Esophagus squamous epithelium (tissue), 5 donors: ENCODE data around the gene HEYL. TPM values are rescaled to one million over a fixed set of nuclear protein-coding genes. Genes with fewer than 3 reads are reported as not detected.

Experiments
- DNase-seq: peaks from one replicate; lab custom pipeline; 2025; lab: John Stamatoyannopoulos, UW
- H3K27ac ChIP-seq, 4 donors: fragments of 200-600 bp; sonication (generic); one replicate each; pipeline ENCODE4 v1.5.1; 2016 to 2019; ENCODE audit warnings: mild to moderate bottlenecking in 1 of 4
- H3K27me3 ChIP-seq, 4 donors: fragments of 200-600 bp; sonication (generic); 1 replicate in 3 of 4; 2 replicates in 1 of 4; pipeline versions ENCODE4 v1.5.1 to v1.6.0; 2017 to 2021; ENCODE audit warnings: antibody characterized with exemption in 1 of 4
- H3K36me3 ChIP-seq, 3 donors: fragments of 200-600 bp; sonication (generic); one replicate each; pipeline ENCODE4 v1.5.1; 2016 to 2019
- H3K4me1 ChIP-seq, 3 donors: fragments of 200-600 bp; sonication (generic); one replicate each; pipeline ENCODE4 v1.5.1; 2017 to 2019
- H3K4me3 ChIP-seq, 4 donors: fragments of 200-600 bp; sonication (generic); 1 replicate in 3 of 4; 2 replicates in 1 of 4; pipeline ENCODE4 v1.5.1; 2016 to 2019; ENCODE audit warnings: mild to moderate bottlenecking in 2 of 4, moderate library complexity in 1 of 4
- H3K9me3 ChIP-seq, 3 donors: fragments of 200-600 bp; sonication (generic); one replicate each; pipeline ENCODE4 v1.5.1; 2016 to 2019
- CTCF ChIP-seq, 6 experiments: fragments of 450-650 bp in 4 of 6; fragments of 200-600 bp in 2 of 6; sonication (generic) in 2 of 6; IDR thresholded peaks; one replicate each; pipeline ENCODE4 v1.5.1; 2016 to 2019; ENCODE audit warnings: antibody characterized with exemption in 6 of 6, mild to moderate bottlenecking in 4 of 6, moderate library complexity in 4 of 6
- POLR2A ChIP-seq, 4 donors: fragments of 450-650 bp; IDR thresholded peaks; one replicate each; pipeline ENCODE4 v1.6.1; 2017; ENCODE audit warnings: antibody characterized with exemption in 4 of 4, mild to moderate bottlenecking in 4 of 4, moderate library complexity in 3 of 4
- WGBS, 2 donors: methylation state at CpG; one replicate each; pipeline ENCODE4 v1.1.5; 2018; 5-methylcytosine and 5-hydroxymethylcytosine counted together
- intact Hi-C: fragments of 100-400 bp; cut with DNase I; formaldehyde crosslinking; loops from one replicate; pipeline ENCODE4 v1.15.0; 2022
- total RNA-seq, 4 donors: library from RNA; depleted of rRNA; stranded (reverse); fragments of >200 nt; gene quantifications; one replicate each; pipeline ENCODE4 v1.1.0, GENCODE V29; 2016
- donor health status: DM: yes; HTN: yes; CAD: no.

Gene HEYL
- total RNA-seq, 4 donors from 2014 or later, result 0.45 to 1.2 (median 0.77) TPM

DNA sequence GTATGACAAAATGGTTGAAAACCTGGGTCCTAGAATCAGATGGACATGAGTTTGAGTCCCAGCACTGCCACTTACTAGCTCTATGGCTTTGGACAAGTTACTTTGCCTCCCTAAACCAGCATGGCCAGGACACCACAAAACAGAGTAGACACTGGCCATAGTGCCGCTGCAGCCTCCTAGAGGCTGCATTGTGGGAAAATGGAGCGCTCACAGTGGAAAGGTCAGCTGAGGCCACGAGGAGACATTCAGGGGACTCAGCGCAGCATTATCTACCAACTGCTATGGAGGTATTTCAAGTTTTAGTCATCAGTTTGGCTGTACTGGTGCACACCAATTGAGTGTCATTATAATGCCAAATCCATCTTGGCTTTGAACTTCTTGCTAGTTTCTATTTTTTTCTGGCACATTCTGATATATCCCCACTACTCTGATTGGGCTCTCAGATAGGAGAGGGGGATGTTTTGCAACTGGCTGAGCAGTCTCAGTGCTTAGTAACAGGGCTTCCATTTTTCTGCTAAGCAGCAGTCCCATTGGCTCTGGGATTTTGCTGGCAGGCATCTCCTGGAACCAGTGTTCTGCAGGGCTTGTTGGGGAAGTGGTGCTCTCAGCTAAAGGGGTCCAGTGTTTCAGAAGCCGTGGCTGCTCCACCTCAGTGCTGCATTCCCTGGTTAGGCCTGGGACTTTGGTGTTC is 16.3 kb upstream of the HEYL start:
- Histone ChIP-seq H3K36me3 (no peaks in the 10 kb centered on the region), H3K27me3 (peaks cover 0 to 12% (median 0%) of the 10 kb centered on the region in 4 donors), H3K27ac (no peak overlapping the region), H3K4me1 (peaks cover 0 to 17% (median 0%) of the 10 kb centered on the region in 3 donors), H3K9me3 (no peaks in the 10 kb centered on the region), H3K4me3 (no peak overlapping the region)
- TF ChIP-seq POLR2A (IDR thresholded peaks at IDR 0.05), result no peak
- no peak for TF ChIP-seq CTCF (IDR thresholded peaks at IDR 0.05)
- DNase-seq, result no peak
- WGBS, 2 donors, result 79 to 80% methylated on average over 4 to 5 of the region's 5 CpGs
- intact Hi-C loops, result no loop called here

DNA sequence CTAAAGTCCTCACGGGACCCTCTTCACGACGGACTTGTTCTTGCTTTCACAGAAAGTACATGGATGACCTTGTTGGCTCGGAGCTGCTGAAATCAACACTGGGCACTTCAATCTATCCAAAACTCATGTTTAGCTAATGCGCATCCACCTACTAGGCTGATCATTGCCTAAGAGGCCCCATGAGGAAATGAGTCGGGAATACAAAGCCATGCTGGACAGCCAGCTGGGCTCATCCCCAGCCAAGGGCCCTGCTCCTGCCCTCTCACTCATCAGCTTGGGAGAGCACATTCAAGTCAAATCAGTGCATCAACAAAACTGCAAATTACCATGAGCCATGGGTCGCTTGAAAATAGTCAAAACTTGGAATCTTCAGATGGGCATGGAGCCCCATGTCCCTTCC is 14.8 kb upstream of the HEYL start:
- Histone ChIP-seq H3K36me3 (no peaks in the 10 kb centered on the region), H3K4me3 (no peak overlapping the region), H3K27ac (no peak overlapping the region), H3K9me3 (no peaks in the 10 kb centered on the region), H3K27me3 (peaks cover 0 to 12% (median 0%) of the 10 kb centered on the region in 4 donors), H3K4me1 (peaks cover 0 to 17% (median 0%) of the 10 kb centered on the region in 3 donors)
- DNase-seq, result no peak
- TF ChIP-seq POLR2A (IDR thresholded peaks at IDR 0.05) (no peak), CTCF (IDR thresholded peaks at IDR 0.05) (no peak)
- intact Hi-C loops, result loop anchor here (5.0 kb wide), 1 partner anchor 68 kb away; no protein-coding TSS in a partner anchor
- WGBS, 2 donors, result 83 to 85% methylated on average over 6 to 7 of the region's 7 CpGs

DNA sequence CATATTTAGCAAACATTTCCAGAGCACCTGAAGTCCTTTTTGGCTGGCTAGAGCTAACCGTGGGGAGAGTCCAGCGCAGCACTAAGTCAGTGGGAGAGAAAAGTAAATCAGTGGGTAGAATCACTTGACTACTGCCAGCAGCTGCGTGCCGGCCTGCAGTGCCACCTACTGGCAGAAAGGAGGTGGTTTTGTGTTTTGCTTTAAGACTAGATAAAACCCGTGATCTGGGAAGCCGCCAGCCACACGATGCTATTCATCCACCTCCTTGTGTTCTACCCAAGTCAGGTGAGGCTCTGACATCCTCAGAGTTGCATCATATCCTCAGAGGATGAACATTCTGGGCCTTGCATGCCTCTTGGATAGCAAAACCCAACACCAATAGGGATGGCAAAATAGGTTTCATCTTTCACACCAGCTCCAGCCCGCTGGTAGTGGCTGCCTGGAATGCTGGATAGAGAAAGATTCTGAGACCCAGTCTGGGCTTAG is 14.1 kb upstream of the HEYL start:
- intact Hi-C loops, result loop anchor here (5.0 kb wide), 1 partner anchor 69 kb away; no protein-coding TSS in a partner anchor
- no peak overlapping the region for H3K4me3 ChIP-seq
- H3K4me1 ChIP-seq, result peaks cover 0 to 17% (median 0%) of the 10 kb centered on the region in 3 donors
- no peaks in the 10 kb centered on the region for H3K36me3 ChIP-seq
- DNase-seq, result no peak
- peak; percentile 82 to 93 (median 84) for TF ChIP-seq CTCF (IDR thresholded peaks at IDR 0.05)
- TF ChIP-seq POLR2A (IDR thresholded peaks at IDR 0.05), result no peak
- no peaks in the 10 kb centered on the region for H3K9me3 ChIP-seq
- peaks cover 0 to 12% (median 0%) of the 10 kb centered on the region in 4 donors for H3K27me3 ChIP-seq
- peak overlapping the region in 1 of 4 donors; percentile 19 for H3K27ac ChIP-seq
- 6 to 7% methylated on average over 6 to 7 of the region's 8 CpGs for WGBS, 2 donors

DNA sequence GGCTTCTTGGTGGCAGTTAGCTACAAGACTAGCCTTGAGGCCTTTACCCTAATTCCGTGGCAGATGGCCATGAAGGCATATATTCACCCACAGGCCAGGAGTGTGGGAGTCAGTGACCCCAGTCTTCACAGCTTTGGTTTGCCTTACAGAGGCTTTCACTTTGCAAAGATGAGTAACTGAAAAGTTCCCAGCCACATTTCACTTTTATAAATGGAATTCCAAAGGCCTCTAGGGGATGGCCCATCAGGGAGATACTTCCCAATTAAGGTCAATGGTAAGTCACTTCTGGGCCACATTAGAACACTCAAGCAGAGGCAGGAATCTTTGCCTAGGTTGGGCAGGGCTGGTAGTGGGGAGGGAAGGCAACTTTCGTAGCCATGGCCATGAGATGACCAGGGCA is 13.1 kb upstream of the HEYL start:
- DNase-seq, result no peak
- TF ChIP-seq CTCF (IDR thresholded peaks at IDR 0.05) (no peak), POLR2A (IDR thresholded peaks at IDR 0.05) (no peak)
- Histone ChIP-seq H3K36me3 (no peaks in the 10 kb centered on the region), H3K27me3 (peaks cover 0 to 16% (median 0%) of the 10 kb centered on the region in 4 donors), H3K4me3 (no peak overlapping the region), H3K4me1 (peaks cover 0 to 14% (median 0%) of the 10 kb centered on the region in 3 donors), H3K9me3 (no peaks in the 10 kb centered on the region), H3K27ac (no peak overlapping the region)
- intact Hi-C loops, result loop anchor here (5.0 kb wide), 1 partner anchor 70 kb away; no protein-coding TSS in a partner anchor
- WGBS, 2 donors, result 93 to 100% methylated on average over 1 to 2 of the region's 2 CpGs

DNA sequence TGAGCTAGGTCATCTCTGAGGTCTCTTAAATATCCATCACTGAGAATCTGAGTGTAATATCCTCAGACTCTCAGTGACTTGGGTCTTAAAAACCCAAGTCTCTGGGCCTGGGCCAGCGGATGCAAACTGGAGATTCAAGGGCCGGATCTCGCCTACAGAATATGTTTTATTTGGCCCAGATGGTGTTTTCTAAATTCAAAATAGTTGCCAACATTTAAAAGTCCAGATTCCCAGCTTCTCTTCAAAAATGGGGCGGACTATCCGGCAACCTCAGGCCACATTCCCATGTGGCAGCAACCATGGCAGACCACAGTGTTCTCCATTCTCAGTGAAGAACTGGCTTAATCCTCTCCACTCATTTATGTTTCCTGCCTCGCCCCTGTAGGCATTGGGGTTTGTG is 12.7 kb upstream of the HEYL start:
- Histone ChIP-seq H3K4me1 (peaks cover 0 to 18% (median 3%) of the 10 kb centered on the region in 3 donors), H3K4me3 (no peak overlapping the region), H3K27me3 (peaks cover 0 to 18% (median 0%) of the 10 kb centered on the region in 4 donors), H3K36me3 (no peaks in the 10 kb centered on the region), H3K27ac (no peak overlapping the region), H3K9me3 (no peaks in the 10 kb centered on the region)
- 65 to 72% methylated on average over 5 to 6 of the region's 6 CpGs for WGBS, 2 donors
- no peak for DNase-seq
- no peak for TF ChIP-seq CTCF (IDR thresholded peaks at IDR 0.05)
- no peak for TF ChIP-seq POLR2A (IDR thresholded peaks at IDR 0.05)
- intact Hi-C loops, result loop anchor here (5.0 kb wide), 1 partner anchor 70 kb away; no protein-coding TSS in a partner anchor
